NCI-H2107 (cell line): ENCODE results near the gene ANKRD11.

Experiments
- DNase-seq: peaks from one replicate; lab custom pipeline; 2025; lab: John Stamatoyannopoulos, UW

The ANKRD11 gene

DNA sequence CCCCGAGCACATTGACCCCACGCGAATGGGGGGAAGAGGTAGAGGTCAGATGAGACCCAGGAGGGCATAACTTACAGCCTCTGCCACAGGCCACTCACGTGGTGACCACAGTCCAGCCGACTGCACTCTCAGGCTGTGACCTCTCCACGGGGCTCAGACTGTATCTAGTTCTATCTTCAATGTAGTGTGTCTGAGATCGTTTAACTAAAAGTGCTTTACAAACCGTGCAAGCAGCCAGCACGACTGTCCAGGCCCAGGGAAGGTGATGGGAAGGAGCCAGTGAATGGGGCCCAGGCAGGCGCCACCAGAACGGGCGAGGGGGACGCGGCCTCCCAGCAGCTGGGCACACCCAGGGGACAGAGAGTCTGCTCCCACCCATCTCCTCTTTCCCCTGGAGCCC is 108.6 kb downstream of the ANKRD11 start:
- DNase-seq, result no peak

DNA sequence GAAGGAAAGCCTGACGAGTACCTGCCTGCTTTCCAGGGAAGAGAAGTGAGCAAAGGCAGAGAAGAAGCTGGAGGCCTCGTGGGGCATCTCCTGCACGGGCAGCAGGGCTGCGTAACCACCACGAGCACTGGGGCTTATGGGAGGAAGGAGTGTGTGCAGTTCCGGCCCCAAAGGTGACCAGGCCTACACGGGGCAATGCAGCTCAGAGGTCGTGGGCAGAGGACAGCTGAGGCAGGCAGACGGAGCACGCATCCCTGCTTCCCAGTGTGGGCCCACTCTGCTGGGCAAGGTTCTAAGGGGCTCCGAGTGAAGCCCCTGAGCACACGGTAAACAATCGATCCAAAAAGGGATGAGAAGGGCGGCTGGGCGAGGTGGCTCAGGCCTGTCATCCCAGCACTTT is 109.7 kb downstream of the ANKRD11 start:
- DNase-seq, result no peak

DNA sequence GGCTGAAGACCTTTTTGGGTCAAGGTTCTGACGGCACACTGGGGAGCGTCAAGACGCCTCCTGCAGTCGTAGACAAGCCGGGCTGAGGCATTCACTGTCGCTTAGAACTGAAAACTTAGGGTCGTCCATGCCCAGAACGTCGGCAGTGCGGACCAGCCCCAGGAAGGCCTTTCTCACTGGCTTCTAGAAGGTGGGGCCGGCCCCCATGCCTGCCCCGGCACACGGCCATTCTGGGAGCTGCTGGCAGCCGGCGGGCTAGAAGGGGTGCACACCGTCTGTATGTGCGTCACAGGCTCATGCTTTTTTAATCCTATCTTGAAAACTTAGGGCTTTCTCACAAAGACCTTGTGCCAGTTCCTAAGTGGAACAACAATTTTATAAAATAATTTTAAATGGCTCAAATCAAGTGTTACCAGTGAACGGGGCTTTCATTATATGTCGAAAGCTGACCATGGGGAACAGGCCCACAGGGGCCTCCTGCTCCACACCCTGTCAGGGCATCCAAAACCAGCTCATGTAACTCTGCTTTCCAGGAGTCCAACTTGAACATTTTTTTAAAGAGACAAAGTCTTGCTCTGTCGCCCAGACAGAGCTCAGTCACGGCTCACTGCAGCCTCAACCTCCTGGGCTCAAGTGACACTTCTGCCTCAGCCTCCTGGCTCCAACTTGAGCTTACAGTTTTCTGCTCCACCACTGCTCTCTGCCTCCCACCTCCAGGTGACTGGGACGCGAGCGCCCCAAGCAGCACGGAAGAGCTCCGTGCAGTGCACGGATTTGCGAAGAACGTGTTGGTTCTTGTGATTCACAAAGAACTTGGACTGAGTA is 111.2 kb downstream of the ANKRD11 start:
- DNase-seq, result no peak

DNA sequence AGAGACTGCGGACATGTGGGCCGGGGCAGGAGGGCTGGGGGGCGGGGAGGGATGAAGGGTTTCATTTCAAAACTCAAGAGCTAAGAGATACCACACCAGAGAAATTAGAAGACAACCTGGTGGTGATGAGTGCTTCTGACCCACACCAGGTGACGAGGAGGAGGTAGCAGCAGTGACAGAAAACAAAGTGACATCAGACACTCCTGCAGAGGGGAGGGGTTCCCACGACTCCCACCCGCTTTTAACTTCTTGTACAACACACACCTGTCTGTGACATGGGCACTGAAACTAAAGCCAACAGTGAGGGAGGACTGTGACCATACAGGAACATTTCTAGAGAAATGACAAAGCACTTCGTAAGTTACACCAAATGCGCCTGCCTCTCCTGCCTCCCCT is 112.9 kb downstream of the ANKRD11 start:
- DNase-seq, result no peak

DNA sequence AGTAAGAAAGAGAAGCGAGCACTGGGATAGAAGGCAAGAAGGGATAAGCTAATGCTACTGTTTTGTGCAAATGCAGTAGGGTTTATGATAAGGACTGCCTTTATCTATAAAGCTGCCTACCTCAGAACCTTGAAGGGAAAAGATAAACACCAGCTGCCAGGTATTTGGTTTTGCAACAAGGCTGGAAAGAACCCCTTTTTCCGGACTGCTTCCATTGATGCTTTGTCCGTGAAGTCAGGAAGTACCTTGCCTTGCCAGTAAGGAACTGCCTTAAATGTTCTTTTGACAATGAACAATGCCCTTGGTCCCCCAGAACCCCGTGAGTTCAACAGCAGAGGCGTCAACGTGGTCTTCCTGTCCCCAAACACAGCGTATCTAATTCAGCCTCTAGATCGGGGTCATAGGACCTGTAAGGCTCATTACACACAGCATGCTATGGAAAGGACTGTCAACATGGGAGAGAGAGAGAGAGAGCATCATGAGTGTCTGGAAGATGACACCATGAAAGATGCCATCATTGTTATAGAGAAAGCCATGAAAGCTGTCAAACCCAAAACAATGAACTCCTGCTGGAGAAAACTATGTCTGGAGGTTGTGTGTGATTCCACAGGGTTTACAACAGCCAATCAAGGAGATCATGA is 113.4 kb downstream of the ANKRD11 start:
- DNase-seq, result no peak

DNA sequence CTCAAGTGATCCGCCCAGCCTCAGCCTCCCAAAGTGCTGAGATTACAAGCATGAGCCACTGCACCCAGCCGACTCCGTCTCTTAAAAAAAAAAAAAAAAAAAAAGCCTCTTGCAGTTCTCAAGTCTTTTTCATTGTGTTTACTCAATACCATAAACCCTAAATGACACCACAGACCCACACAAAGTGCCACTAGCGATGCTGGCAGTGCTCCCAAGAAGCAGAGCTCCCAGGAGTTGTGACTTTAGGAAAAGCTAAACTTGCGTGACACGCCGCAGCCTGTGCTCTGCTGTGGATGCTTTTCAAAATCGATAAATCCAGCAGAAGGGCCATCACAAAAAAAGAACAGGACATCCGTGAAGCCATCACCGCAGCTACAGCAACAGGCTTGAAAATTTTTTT is 114.7 kb downstream of the ANKRD11 start:
- no peak for DNase-seq

- DNase-seq, result peak; percentile 52
These were observed 115.3 kb downstream of the ANKRD11 start for GRCh38 chr16:89375021-89375420.

GRCh38 chr16:89374393-89374960 is 115.9 kb downstream of the ANKRD11 start:
- DNase-seq, result no peak

- DNase-seq, result no peak
These were observed 116.8 kb downstream of the ANKRD11 start for GRCh38 chr16:89373355-89374110.

- no peak for DNase-seq
These were observed 118.3 kb downstream of the ANKRD11 start for GRCh38 chr16:89371968-89372634.

DNA sequence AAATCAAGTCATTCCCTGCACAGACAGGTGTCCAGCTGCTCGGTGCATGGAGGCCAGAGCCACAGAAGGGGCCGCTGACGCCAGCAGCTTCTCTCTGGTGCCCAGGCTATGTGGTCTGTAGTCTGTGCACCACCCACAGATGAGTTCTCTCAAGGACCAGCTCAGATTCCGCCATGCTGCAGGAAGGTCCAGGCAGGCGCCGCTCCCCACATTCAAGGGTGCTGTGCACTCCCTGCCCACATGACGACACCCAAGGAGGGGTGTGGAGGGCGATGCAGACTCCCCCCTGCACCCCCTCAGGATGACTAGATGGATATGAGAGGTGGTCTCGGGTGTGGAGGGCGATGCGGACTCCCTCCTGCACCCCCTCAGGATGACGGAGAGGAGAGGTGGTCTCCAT is 119.0 kb downstream of the ANKRD11 start:
- no peak for DNase-seq

- no peak for DNase-seq
These were observed 119.8 kb downstream of the ANKRD11 start for GRCh38 chr16:89370601-89371000.

DNA sequence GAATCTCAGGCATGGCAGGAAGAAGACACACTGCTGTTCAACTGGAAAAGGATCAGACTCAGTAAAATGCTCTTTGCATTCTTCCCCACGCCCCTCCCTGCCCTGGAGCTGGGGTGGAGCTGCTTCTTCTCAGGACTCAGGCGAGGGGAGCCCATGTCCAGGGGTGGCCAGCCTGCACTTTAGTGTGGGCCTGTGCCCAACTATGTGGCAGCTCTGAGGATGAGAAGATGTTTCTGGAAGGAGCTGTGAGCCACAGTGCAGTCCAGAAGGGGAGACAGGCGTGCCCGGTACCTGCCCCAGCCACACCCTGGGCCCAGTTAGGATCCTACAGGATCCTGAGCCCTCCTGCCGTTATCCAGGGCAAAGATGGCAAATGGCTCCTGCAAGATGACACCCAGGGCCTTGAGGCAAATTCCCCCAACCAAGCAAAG is 120.3 kb downstream of the ANKRD11 start:
- no peak for DNase-seq

DNA sequence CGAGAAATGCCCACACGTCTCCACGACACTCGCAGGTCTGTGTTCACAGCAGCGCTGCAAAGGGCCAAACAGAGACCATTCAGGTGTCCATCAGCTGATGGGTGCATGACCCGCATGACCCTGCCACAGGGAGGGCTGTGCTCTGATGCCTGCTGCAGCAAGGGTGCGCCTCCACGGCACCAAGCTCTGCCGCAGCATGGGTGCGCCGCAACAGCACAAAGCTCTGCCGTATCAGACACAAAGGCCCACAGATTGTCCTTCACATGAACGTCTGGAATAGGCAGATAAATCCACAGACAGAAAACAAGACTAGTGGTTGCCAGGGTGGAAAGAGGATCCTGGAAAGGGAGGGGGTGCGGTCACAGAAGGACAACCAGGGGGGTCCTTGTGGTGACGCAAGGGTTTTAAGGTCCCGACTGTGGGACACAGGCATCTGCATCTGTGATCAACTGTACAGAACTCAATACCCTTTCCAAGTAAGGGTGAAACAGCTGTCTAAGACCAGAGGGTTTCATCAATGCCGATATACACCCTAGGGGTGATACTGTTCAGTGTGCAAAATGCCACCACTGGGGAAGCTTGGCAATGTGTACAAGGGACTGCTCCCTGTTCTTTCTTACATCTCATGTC is 121.0 kb downstream of the ANKRD11 start:
- DNase-seq, result no peak

DNA sequence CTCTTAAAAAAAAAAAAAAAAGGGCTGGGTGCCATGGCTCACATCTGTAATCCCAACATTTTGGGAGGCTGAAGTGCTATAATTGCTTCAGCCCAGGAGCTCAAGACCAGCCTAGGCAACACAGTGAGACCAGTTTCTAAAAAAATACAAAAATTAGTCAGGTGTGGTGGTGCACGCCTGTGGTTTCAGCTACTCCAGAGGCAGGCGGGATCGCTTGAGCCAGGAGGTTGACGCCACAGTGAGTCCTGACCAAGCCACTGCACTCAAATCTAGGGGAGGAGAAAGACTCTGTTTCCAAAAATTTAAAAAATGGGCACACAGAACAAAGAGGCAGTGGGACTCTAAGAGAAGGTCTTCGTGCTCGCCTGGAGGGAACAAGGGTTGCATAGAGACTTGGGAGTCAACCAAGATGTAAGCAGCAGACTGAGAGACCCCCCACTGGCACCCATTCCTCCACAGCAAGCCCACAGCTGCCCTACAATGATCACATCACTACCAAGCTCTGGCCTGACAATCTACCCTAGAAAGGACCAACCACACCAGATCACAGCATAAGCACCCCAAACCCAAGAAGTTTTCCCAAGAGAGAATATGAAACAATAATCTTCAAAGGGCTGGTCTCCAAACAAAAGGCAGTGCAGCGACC is 121.6 kb downstream of the ANKRD11 start:
- DNase-seq, result no peak

DNA sequence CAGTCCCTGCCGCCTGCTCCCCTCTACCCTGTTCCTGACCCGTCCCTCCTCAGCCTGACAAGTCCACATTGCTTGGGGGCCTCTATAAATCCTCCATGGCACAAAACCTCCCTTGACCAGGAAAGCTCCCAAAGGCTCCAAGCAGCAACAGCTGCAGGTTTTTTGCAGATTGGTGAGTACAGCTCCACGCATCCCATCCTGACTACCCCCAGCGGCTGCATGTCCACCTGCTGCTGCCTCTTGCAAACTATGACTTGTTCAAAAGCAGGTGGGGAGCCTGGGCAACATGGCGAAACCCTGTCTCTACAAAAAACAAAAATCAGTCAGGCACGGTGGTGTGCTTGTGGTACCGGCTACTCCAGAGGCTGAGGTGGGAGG is 122.8 kb downstream of the ANKRD11 start:
- DNase-seq, result no peak

GRCh38 chr16:89366561-89367537 is 123.5 kb downstream of the ANKRD11 start:
- DNase-seq, result no peak

GRCh38 chr16:89365996-89366395 is 124.4 kb downstream of the ANKRD11 start:
- DNase-seq, result no peak

DNA sequence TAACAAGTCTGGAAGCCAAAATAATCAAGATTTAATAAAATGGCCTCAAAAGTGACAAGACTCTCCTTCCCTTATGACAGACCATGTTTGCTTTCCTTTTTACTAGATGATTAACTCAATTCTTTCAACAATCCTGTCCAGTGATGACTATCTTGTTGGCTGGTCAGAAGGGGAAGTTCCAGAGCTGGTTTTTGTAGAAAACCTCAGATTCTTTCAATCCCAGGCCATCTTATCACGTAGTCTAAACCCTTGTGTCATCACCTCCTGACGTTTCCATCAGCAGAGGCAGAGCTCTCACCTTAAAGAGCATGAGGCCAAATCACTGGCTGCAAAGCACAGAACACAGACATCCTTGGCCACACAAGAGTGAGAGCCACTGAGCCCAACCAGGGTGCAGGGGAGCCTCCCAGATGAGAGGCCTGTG is 125.3 kb downstream of the ANKRD11 start:
- no peak for DNase-seq

DNA sequence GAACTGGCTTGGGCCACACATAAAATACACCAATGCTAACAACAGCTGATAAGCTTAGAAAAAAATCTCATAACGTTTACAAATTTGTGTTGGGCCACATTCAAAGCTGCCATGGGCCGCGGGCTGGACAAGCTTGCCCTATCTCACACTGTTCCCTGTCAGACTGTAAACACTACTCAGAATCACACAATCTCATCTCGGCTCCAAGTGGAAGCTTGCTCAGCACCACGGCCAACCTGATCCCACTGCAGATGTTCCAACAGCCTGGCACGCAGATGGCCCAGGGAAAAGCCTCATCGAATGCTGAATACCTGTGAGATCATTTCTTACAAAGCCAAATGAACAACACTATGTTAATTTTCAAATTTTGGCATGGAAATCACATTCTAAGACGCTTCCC is 125.8 kb downstream of the ANKRD11 start:
- DNase-seq, result no peak
